ENCODE measurements around the gene PPCDC. TPM values are rescaled to one million over a fixed set of nuclear protein-coding genes. Genes with fewer than 3 reads are reported as not detected.

Gene PPCDC
- total RNA-seq, 1 donor = 7.8 TPM

- DNase-seq (ENCODE audit: low read depth) = no peak
- TF ChIP-seq CTCF (IDR thresholded peaks at IDR 0.05; ENCODE audit: insufficient read depth, low read depth, low read length) = no peak
- no peak overlapping the region for H3K4me3 ChIP-seq (ENCODE audit: low read depth, low read length)
Observed at GRCh38 chr15:74983725-74984231, 39.6 kb upstream of the PPCDC start.

DNA sequence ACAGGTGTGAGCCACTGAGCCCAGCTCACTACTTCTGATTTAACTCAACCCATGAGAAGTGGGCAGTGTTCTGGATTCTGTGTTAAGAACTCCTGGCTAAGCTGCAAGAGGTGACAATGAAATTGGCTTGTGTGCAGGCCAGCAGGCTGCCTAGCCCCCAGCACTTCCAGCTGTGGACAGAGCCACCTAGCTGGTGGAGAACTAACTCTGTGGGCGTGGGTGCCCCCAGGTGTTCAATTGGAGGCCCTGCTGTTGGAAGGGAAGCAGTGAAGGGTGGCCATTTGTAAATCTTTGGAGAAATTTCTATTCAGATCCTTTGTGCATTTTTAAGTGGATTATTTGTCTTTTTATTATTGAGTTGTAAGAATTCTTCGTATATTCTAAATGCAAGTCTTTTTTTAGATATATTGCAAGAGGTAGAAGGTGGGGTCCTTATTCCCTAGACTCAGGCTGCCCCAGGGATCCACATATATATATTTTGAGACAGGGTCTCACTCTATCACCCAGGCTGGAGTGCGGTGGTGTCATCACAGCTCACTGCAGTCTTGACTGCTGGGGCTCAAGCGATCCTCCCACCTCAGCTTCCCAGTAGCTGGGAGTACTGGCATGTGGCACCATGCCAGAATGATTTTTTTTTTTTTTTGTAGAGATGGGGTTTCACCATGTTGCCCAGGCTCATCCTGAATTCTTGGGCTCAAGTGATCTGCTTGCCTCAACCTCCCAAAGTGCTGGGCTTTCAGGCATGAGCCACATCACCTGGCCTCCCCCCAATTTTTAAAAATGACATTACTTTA lies 35.2 kb upstream of the PPCDC start:
- TF ChIP-seq CTCF (IDR thresholded peaks at IDR 0.05; ENCODE audit: insufficient read depth, low read depth, low read length) = peak; percentile 69
- DNase-seq (ENCODE audit: low read depth) = peak; percentile 58

DNA sequence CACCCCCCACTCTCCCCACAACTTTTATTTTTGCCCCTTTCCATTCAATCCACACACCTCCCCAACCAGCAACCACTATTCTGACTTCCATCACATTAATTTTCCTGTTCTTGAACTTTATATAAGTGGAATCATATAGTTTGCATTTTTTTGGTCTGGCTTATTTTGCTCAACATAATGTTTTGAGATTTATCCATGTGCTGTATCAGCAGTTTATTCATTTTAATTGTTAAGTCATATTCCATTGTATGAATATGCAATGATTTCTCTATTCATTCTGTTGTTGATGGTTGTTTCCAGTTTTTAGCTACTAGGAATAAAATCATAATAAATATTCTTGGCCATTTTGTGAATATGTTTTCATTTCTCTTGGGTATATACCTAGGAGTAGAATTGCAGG lies 33.9 kb upstream of the PPCDC start:
- TF ChIP-seq CTCF (IDR thresholded peaks at IDR 0.05; ENCODE audit: insufficient read depth, low read depth, low read length) = no peak
- no peak for DNase-seq (ENCODE audit: low read depth)
- H3K4me3 ChIP-seq (ENCODE audit: low read depth, low read length) = no peak overlapping the region

More for the DNA sequence above, 35.2 kb upstream of the PPCDC start:
- no peak overlapping the region for H3K4me3 ChIP-seq (ENCODE audit: low read depth, low read length)

GRCh38 chr15:74992619-74993018 lies 30.8 kb upstream of the PPCDC start:
- DNase-seq (ENCODE audit: low read depth) = no peak
- TF ChIP-seq CTCF (IDR thresholded peaks at IDR 0.05; ENCODE audit: insufficient read depth, low read depth, low read length) = no peak
- no peak overlapping the region for H3K4me3 ChIP-seq (ENCODE audit: low read depth, low read length)

- DNase-seq (ENCODE audit: low read depth) = no peak
- no peak for TF ChIP-seq CTCF (IDR thresholded peaks at IDR 0.05; ENCODE audit: insufficient read depth, low read depth, low read length)
- no peak overlapping the region for H3K4me3 ChIP-seq (ENCODE audit: low read depth, low read length)
Observed at GRCh38 chr15:74994236-74994635, 29.2 kb upstream of the PPCDC start.

DNA sequence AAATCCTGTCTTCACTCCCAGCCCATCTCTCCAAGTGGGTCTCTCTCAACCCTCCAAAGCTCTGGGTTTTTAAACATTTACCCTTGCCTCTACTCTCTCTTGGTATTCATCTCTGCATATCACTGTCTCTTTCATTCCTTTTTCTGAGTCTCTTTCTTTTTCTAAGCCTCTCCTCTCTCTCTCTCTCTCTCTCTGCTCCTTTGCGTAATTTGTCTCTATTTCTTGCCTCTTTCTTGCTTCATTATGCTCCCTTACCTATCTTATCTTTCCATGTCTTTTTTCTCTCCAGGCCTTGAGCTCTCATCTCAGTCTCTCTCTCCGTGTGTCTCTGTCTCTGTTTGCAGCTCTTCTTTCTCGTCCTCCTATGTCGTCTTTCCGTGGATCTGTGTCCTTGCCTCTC lies 28.7 kb upstream of the PPCDC start:
- no peak overlapping the region for H3K4me3 ChIP-seq (ENCODE audit: low read depth, low read length)
- no peak for TF ChIP-seq CTCF (IDR thresholded peaks at IDR 0.05; ENCODE audit: insufficient read depth, low read depth, low read length)
- no peak for DNase-seq (ENCODE audit: low read depth)

All from fibroblast of villous mesenchyme (primary cell).